IMR-90 (cell line): Measurements from ENCODE around the gene DTHD1. TPM values are rescaled to one million over a fixed set of nuclear protein-coding genes. Genes with fewer than 3 reads are reported as not detected.

ENCODE experiments used
- ATAC-seq: fragments of 200-7000 bp; cut with Tn5 transposase; 2 replicates; pipeline ENCODE4 v1.9.1; 2020; ENCODE audit warnings: low read depth, mild to moderate bottlenecking, moderate library complexity
- BruUV-seq: library from RNA; stranded (reverse); fragments of 400-500 nt; replicated peaks from 2 replicates; lab custom pipeline; 2021; lab: Mats Ljungman, UMichigan
- CTCF ChIA-PET: fragments of 300-600 bp; formaldehyde crosslinking; extraction: SDS; loops from one replicate; lab custom pipeline; 2021; ENCODE audit warnings: antibody characterized with exemption; lab: Yijun Ruan, JAX
- POLR2A ChIA-PET: fragments of 300-600 bp; sonication (Branson Sonifier 250); formaldehyde crosslinking; loops from one replicate; lab custom pipeline; 2022; ENCODE audit warnings: antibody characterized with exemption; ENCODE audit not compliant: unreplicated experiment; lab: Charles Lee
- DNase-seq: peaks from one replicate; pipeline ENCODE4 v3.0.0; 2013
- H2AFZ ChIP-seq: replicated peaks from 2 replicates; pipeline ENCODE3; 2013; ENCODE audit warnings: low read length, mild to moderate bottlenecking; ENCODE audit not compliant: poor library complexity
- H2AK5ac ChIP-seq: 2 replicates; pipeline ENCODE4 v1.6.1; 2013; ENCODE audit warnings: low read depth, low read length, inconsistent platforms
- H2AK9ac ChIP-seq: replicated peaks from 2 replicates; pipeline ENCODE3; 2013; ENCODE audit warnings: mild to moderate bottlenecking, low read depth, low read length, moderate library complexity; ENCODE audit not compliant: poor library complexity
- H2BK120ac ChIP-seq: 2 replicates; pipeline ENCODE4 v1.6.1; 2013; ENCODE audit warnings: low read depth, low read length, inconsistent platforms
- H2BK15ac ChIP-seq: 3 replicates; pipeline ENCODE4 v1.6.1; 2013; ENCODE audit warnings: low read depth, low read length, inconsistent platforms
- H2BK20ac ChIP-seq: 2 replicates; pipeline ENCODE4 v1.6.1; 2013; ENCODE audit warnings: low read depth, mild to moderate bottlenecking, inconsistent platforms, low read length, moderate library complexity
- H2BK5ac ChIP-seq: 2 replicates; pipeline ENCODE4 v1.6.1; 2013; ENCODE audit warnings: mild to moderate bottlenecking, low read depth, low read length, inconsistent platforms; ENCODE audit not compliant: poor library complexity, severe bottlenecking
- H3K14ac ChIP-seq: replicated peaks from 2 replicates; pipeline ENCODE4 v1.6.1; 2013; ENCODE audit warnings: low read depth, low read length, inconsistent platforms
- H3K18ac ChIP-seq: 2 replicates; pipeline ENCODE4 v1.6.1; 2013; ENCODE audit warnings: low read depth, low read length, control low read depth
- H3K23ac ChIP-seq: 2 replicates; pipeline ENCODE4 v1.6.1; 2013; ENCODE audit warnings: low read depth, low read length, inconsistent platforms
- H3K27ac ChIP-seq: 2 replicates; pipeline ENCODE4 v1.5.1; 2013; ENCODE audit warnings: mild to moderate bottlenecking, control low read depth, low read length; ENCODE audit not compliant: insufficient read depth
- H3K27me3 ChIP-seq: 2 replicates; pipeline ENCODE4 v1.6.1; 2013; ENCODE audit warnings: low read length; ENCODE audit not compliant: control insufficient read depth, insufficient read depth
- H3K36me3 ChIP-seq: 2 replicates; pipeline ENCODE4 v1.6.1; 2013; ENCODE audit warnings: low read length, mixed read lengths; ENCODE audit not compliant: control insufficient read depth, insufficient read depth
- H3K4ac ChIP-seq: 2 replicates; pipeline ENCODE4 v1.6.1; 2013; ENCODE audit warnings: low read depth, low read length, inconsistent platforms
- H3K4me1 ChIP-seq: 2 replicates; pipeline ENCODE4 v1.6.1; 2013; ENCODE audit warnings: low read length, mixed read lengths; ENCODE audit not compliant: control insufficient read depth, insufficient read depth
- H3K4me2 ChIP-seq: 2 replicates; pipeline ENCODE4 v1.6.1; 2013; ENCODE audit warnings: low read depth, mild to moderate bottlenecking, control low read depth, low read length, moderate library complexity
- H3K4me3 ChIP-seq: 2 replicates; pipeline ENCODE4 v1.5.1; 2013; ENCODE audit warnings: low read depth, mild to moderate bottlenecking, control low read depth, low read length, moderate library complexity; ENCODE audit not compliant: insufficient read depth
- H3K56ac ChIP-seq: 2 replicates; pipeline ENCODE4 v1.6.1; 2013; ENCODE audit warnings: low read length, inconsistent platforms; ENCODE audit not compliant: insufficient read depth; ENCODE audit errors: extremely low read depth
- H3K79me1 ChIP-seq, 2 experiments: 2 replicates each; pipeline ENCODE4 v1.6.1; 2013; ENCODE audit warnings: low read length in 2 of 2, inconsistent platforms in 1 of 2, low read depth in 1 of 2
- H3K9ac ChIP-seq: 2 replicates; pipeline ENCODE4 v1.6.1; 2013; ENCODE audit warnings: low read depth, low read length, control low read depth
- H3K9me1 ChIP-seq: 2 replicates; pipeline ENCODE4 v1.6.1; 2013; ENCODE audit warnings: low read length, inconsistent platforms; ENCODE audit not compliant: insufficient read depth
- H3K9me3 ChIP-seq: 2 replicates; pipeline ENCODE4 v1.6.1; 2013; ENCODE audit warnings: low read length; ENCODE audit not compliant: control insufficient read depth, insufficient read depth
- H4K20me1 ChIP-seq: 2 replicates; pipeline ENCODE4 v1.6.1; 2013; ENCODE audit warnings: low read length, inconsistent platforms; ENCODE audit not compliant: insufficient read depth
- H4K5ac ChIP-seq: 2 replicates; pipeline ENCODE4 v1.6.1; 2013; ENCODE audit warnings: mild to moderate bottlenecking, low read depth, low read length, control low read depth
- H4K8ac ChIP-seq, 2 experiments: 2 replicates each; pipeline ENCODE4 v1.6.1; 2013; ENCODE audit warnings: low read depth in 2 of 2, low read length in 2 of 2, control low read depth in 1 of 2, inconsistent platforms in 1 of 2
- H4K91ac ChIP-seq: 2 replicates; pipeline ENCODE4 v1.6.1; 2013; ENCODE audit warnings: low read depth, low read length, inconsistent platforms; ENCODE audit not compliant: insufficient read depth
- CEBPB ChIP-seq: IDR thresholded peaks from 2 replicates; pipeline ENCODE4 v1.6.1; 2012; ENCODE audit warnings: low read depth, low read length, improper control_type of control experiment
- CHD1 ChIP-seq: IDR thresholded peaks from 2 replicates; pipeline ENCODE4 v1.6.1; 2012; ENCODE audit warnings: low read depth, low read length, improper control_type of control experiment
- FOS ChIP-seq: fragments of 150-350 bp; IDR thresholded peaks from 2 replicates; pipeline ENCODE4 v1.6.1; 2016; ENCODE audit warnings: low read depth, low read length
- MAFK ChIP-seq: IDR thresholded peaks from 2 replicates; pipeline ENCODE4 v1.6.1; 2012; ENCODE audit warnings: low read depth, low read length, improper control_type of control experiment
- MAZ ChIP-seq: IDR thresholded peaks from 2 replicates; pipeline ENCODE4 v1.6.1; 2012; ENCODE audit warnings: low read depth, mild to moderate bottlenecking, low read length, improper control_type of control experiment, moderate library complexity, borderline replicate concordance
- NFE2L2 ChIP-seq: fragments of 150-350 bp; IDR thresholded peaks from 2 replicates; pipeline ENCODE4 v1.6.1; 2016; ENCODE audit warnings: low read depth, mild to moderate bottlenecking, low read length
- RCOR1 ChIP-seq: IDR thresholded peaks from 2 replicates; pipeline ENCODE4 v1.6.1; 2012; ENCODE audit warnings: mild to moderate bottlenecking, low read length, improper control_type of control experiment; ENCODE audit not compliant: insufficient replicate concordance
- RFX5 ChIP-seq: IDR thresholded peaks from 2 replicates; pipeline ENCODE4 v1.8.0; 2012; ENCODE audit warnings: low read depth, mild to moderate bottlenecking, low read length, moderate library complexity
- SMC3 ChIP-seq: fragments of 150-350 bp; IDR thresholded peaks from 2 replicates; pipeline ENCODE4 v1.6.1; 2016; ENCODE audit warnings: low read depth, mild to moderate bottlenecking, antibody characterized with exemption, low read length, moderate library complexity
- WGBS, 2 experiments: methylation state at CpG; one replicate each; pipeline versions ENCODE4 v1.1.5 to v1.1.7; 2013; ENCODE audit warnings: missing lambda C conversion rate in 2 of 2; ENCODE audit not compliant: insufficient read length in 1 of 2; ENCODE audit errors: extremely low coverage in 2 of 2; 5-methylcytosine and 5-hydroxymethylcytosine counted together
- dilution Hi-C: fragments of 300-500 bp; cut with HindIII; formaldehyde crosslinking; loops from one replicate; pipeline ENCODE4 v1.14.3; 2018; ENCODE audit warnings: low sequenced_read_pairs; ENCODE audit not compliant: unreplicated experiment
- in situ Hi-C: fragments of 300-500 bp; cut with MboI; formaldehyde crosslinking; loops from 3 replicates; pipeline ENCODE4 v1.14.3; 2019; ENCODE audit warnings: low sequenced_read_pairs, inconsistent platforms, mixed read lengths
- intact Hi-C: fragments of 100-400 bp; cut with micrococcal nuclease; formaldehyde crosslinking; loops from 2 replicates; pipeline ENCODE4 v1.10.0; 2022
- polyA plus RNA-seq, 3 experiments: library from polyadenylated mRNA; depleted of rRNA; stranded (reverse); fragments of >200 nt; gene quantifications; 2 replicates each; pipeline ENCODE4 v1.2.3, GENCODE V29; 2012; ENCODE audit warnings: low replicate concordance in 1 of 3
- total RNA-seq: library from RNA; depleted of rRNA; stranded (reverse); fragments of >200 nt; gene quantifications from 2 replicates; pipeline ENCODE4 v1.2.3, GENCODE V29; 2012
- TF ChIP-seq, protein P1 (sequence below): fragments of 150-350 bp; IDR thresholded peaks from 2 replicates; pipeline ENCODE4 v1.6.1; 2017; ENCODE audit warnings: mild to moderate bottlenecking, antibody characterized with exemption, low read length, low read depth

Gene DTHD1
- total and polyA plus RNA-seq, 2 of the 4 experiments (the other 2 are of a cell fraction) = not detected

DNA sequence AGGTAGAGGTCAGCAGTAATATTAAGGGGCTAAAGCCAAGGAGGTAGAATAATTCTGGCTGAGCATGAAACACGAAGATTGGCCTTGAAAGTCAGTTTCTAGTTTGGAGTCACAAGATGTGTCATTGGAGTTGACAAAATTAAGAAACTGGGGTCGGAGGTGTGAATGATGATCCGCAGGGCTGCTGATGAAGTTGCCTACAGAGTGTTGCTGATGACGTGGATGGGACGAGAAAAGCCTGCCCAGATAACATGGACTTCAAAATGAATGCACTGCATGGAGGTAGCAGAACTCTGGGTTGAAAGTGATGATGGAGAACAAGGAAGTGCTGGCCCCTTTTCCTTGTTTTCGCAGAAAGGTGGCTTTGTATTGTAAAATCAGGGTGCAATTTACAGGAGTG is 60.5 kb downstream of the DTHD1 start:
- TF ChIP-seq CEBPB = no peak
- TF ChIP-seq CHD1 = no peak
- TF ChIP-seq MAZ = no peak
- TF ChIP-seq SMC3 = no peak
- TF ChIP-seq FOS = no peak
- no peak for TF ChIP-seq RFX5
- TF ChIP-seq, protein P1, sequence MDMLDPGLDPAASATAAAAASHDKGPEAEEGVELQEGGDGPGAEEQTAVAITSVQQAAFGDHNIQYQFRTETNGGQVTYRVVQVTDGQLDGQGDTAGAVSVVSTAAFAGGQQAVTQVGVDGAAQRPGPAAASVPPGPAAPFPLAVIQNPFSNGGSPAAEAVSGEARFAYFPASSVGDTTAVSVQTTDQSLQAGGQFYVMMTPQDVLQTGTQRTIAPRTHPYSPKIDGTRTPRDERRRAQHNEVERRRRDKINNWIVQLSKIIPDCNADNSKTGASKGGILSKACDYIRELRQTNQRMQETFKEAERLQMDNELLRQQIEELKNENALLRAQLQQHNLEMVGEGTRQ = no peak
- TF ChIP-seq NFE2L2 = no peak
- no peak for TF ChIP-seq RCOR1
- no peak for TF ChIP-seq MAFK
- Histone ChIP-seq H3K9me3 (peaks cover 5% of the 10 kb centered on the region; the same call in 1 of the 2 replicates), H3K4me2 (no peak overlapping the region), H3K36me3 (no peaks in the 10 kb centered on the region), H2BK5ac (no peak overlapping the region), H2BK15ac (no peak overlapping the region), H3K27me3 (no peaks in the 10 kb centered on the region), H3K14ac (no peak overlapping the region), H2BK120ac (no peak overlapping the region), H3K18ac (no peak overlapping the region), H2BK20ac (no peak overlapping the region), H4K91ac (no peak overlapping the region), H3K79me1 (no peaks in the 10 kb centered on the region), H3K4ac (no peak overlapping the region), H3K9me1 (no peaks in the 10 kb centered on the region), H2AK9ac (no peak overlapping the region), H3K27ac (no peak overlapping the region), H3K23ac (no peak overlapping the region), H4K20me1 (no peaks in the 10 kb centered on the region), H4K5ac (no peak overlapping the region), H2AFZ (no peak overlapping the region), H4K8ac (no peak overlapping the region), H3K4me3 (no peak overlapping the region), H2AK5ac (no peak overlapping the region), H3K4me1 (no peaks in the 10 kb centered on the region), H3K56ac (no peak overlapping the region), H3K9ac (no peak overlapping the region)
- no TSS peak for BruUV-seq
- intact Hi-C loops = no loop called here
- dilution Hi-C loops = no loop called here
- DNase-seq = no peak
- in situ Hi-C loops = no loop called here
- ChIA-PET CTCF (no interaction called here), POLR2A (no interaction called here)
- 14% methylated on average over 2 of the region's 6 CpGs; no CpG with 5 or more reads in 1 of the 2 experiments for WGBS, 2 experiments
- ATAC-seq = no peak
